GM12892 (cell line): ENCODE data around the gene PHLPP2.
"Not testable (repeated sequence)": the region's sequence is repeated elsewhere in the genome, so short reads cannot be mapped to it uniquely, and the experiment has no call there.

Experiments
- DNase-seq: peaks from one replicate; pipeline ENCODE4 v3.0.0; 2011; ENCODE audit not compliant: insufficient read length
- FAIRE-seq: peaks from 2 replicates; lab custom pipeline; 2011; peaks lifted over from hg19 to GRCh38; lab: Jason Lieb, UNC
- POLR2A ChIP-seq: IDR thresholded peaks from 2 replicates; pipeline ENCODE4 v1.6.1; 2011; ENCODE audit warnings: low read depth, low read length, control low read depth
- POLR2AphosphoS5 ChIP-seq: IDR thresholded peaks from 2 replicates; pipeline ENCODE4 v1.6.1; 2011; ENCODE audit warnings: low read depth, low read length, control low read depth
- TAF1 ChIP-seq: IDR thresholded peaks from 2 replicates; pipeline ENCODE4 v1.6.1; 2011; ENCODE audit warnings: low read depth, mild to moderate bottlenecking, control low read depth, low read length, borderline replicate concordance

Gene PHLPP2

DNA sequence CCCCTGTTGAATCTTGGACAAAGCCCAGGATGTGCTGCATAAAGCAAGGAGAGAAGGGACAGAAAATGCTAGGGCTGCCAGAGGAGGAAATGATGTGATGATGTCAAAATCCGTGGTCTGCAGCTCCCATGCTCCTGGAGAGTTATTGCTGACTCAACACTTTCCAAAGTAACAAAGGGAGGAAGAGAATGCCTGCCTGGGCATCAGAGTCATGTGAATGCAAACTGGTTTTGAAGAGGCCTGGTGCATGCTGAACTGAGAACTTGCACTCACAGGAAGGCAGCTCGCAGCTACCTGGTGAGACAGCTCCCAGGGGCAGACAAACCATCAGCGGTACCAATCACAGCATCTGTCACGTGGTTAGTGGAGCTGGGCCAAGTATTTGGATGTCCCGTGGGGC, 95.7 kb downstream of the PHLPP2 start:
- TF ChIP-seq POLR2AphosphoS5 (no peak), POLR2A (no peak), TAF1 (no peak)
- FAIRE-seq (no peak), DNase-seq (no peak)

GRCh38 chr16:71627731-71628181, 96.7 kb downstream of the PHLPP2 start:
- TF ChIP-seq POLR2AphosphoS5 (no peak), POLR2A (no peak), TAF1 (no peak)
- FAIRE-seq, result no peak
- DNase-seq, result no peak

DNA sequence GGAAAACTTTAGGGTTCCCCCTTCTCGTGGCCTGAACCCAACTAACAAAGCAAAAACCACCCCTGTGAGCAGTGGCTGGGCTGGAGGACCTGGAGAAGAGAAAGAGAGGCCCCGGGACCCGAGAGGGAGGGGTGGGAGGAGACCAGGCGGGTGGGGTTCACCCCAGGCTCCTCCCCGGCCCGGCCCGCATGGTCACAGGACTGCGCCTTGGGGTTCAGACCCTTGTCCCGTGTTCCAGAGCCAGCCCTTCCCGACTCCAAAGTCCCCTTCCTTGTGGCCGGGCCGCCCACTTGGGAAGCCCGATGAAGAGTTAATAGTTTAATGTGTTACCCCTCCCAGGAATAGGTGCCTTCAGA, 97.7 kb downstream of the PHLPP2 start:
- TF ChIP-seq POLR2AphosphoS5, result no peak
- no peak for TF ChIP-seq TAF1
- TF ChIP-seq POLR2A, result no peak
- no peak for FAIRE-seq
- peak; percentile 45 for DNase-seq

DNA sequence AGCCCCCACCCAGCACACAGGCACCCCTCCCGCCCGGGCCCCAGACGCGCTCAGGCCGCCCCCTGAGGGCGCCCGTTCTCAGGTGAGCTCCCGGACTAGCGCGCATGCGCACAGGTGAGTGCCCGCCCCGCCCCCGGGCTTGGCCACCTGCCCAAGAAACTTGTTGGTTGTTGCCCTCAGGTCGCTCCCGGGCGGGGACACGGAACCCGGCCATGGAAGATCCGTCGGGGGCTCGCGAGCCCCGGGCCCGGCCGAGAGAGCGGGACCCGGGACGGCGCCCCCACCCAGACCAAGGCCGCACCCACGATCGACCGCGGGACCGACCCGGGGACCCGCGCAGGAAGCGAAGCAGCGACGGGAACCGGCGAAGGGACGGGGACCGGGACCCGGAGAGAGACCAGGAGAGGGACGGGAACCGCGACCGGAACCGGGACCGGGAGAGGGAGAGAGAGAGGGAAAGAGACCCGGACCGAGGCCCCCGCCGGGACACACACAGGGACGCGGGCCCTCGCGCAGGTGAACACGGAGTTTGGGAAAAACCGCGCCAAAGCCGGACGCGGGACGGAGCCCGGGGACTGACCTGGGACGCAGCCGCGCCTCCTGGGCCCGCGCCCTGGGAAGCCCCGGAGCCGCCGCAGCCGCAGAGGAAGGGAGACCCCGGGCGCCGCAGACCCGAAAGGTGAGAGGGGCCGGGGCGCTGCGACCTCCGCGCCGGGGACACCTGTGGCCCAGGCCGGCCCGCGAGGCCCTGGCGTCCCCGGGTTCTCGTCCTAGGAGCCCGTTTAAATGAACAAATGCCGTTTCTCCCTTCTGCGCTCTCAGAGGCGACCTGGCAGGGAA, 98.3 kb downstream of the PHLPP2 start, which contains the start of gene MARVELD3:
Gene MARVELD3 (plus strand): TSS at position 167 of the 840 bp plus-strand sequence. CDS start 46 bp downstream, at position 213.
- FAIRE-seq (no peak), DNase-seq (peak; percentile 32)

GRCh38 chr16:71625113-71625850, 99.2 kb downstream of the PHLPP2 start:
- TF ChIP-seq TAF1, result no peak
- TF ChIP-seq POLR2A, result no peak
- TF ChIP-seq POLR2AphosphoS5, result no peak
- DNase-seq (no peak), FAIRE-seq (no peak)

More for the DNA sequence above, 98.3 kb downstream of the PHLPP2 start, which contains the start of gene MARVELD3:
- no peak for TF ChIP-seq POLR2A
- no peak for TF ChIP-seq TAF1
- no peak for TF ChIP-seq POLR2AphosphoS5

GRCh38 chr16:71623597-71623996, 100.9 kb downstream of the PHLPP2 start:
- FAIRE-seq (peak; percentile 74), DNase-seq (no peak)
- TF ChIP-seq POLR2A (no peak), POLR2AphosphoS5 (no peak), TAF1 (no peak)

GRCh38 chr16:71622088-71622487, 102.4 kb downstream of the PHLPP2 start:
- FAIRE-seq (no peak), DNase-seq (no peak)
- TF ChIP-seq POLR2AphosphoS5, result no peak
- TF ChIP-seq POLR2A, result no peak
- no peak for TF ChIP-seq TAF1

DNA sequence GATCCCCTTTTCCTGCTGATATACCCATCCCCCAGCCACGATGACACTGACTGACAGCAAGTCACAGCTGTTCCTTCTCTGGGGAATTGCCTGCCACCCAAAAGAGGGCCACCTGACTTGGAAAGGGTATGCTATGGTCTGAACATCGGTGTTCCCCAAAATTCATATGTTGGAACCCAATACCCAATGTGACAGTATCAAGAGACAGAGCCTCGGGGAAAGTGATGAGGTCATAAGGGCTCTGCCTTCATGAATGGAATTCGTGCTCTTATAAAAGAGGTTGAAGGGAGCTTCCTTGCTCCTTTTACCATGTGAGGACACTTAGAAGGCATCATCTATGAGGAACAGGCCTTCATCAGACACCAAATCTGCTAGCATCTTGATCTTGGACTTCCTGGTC, 106.1 kb downstream of the PHLPP2 start:
- FAIRE-seq (no peak), DNase-seq (no peak)
- TF ChIP-seq TAF1 (no peak), POLR2AphosphoS5 (no peak), POLR2A (no peak)

DNA sequence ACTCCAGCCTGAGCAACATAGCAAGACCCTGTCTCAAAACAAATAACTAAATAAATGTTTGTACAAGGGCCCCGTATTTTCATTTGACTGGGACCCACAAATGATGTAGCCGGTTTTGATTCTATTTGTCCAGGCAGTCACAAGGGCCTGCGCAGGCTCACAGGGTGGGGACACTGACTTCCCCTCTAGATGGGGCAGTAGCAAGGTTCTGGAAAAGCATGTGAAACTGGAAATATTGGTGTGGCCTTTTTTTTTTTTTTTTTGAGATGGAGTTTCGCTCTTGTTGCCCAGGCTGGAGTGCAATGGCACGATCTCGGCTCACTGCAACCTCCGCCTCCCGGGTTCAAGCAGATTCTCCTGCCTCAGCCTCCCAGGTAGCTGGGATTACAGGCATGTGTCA, 109.5 kb downstream of the PHLPP2 start:
- DNase-seq, FAIRE-seq: not testable (repeated sequence)

- FAIRE-seq (peak; percentile 82), DNase-seq (peak; percentile 68)
- TF ChIP-seq POLR2AphosphoS5, result no peak
- no peak for TF ChIP-seq POLR2A
- TF ChIP-seq TAF1, result no peak
Observed at GRCh38 chr16:71610936-71611871, 113.3 kb downstream of the PHLPP2 start.

GRCh38 chr16:71610447-71610846, 114.1 kb downstream of the PHLPP2 start:
- no peak for DNase-seq
- no peak for FAIRE-seq
- TF ChIP-seq TAF1, result no peak
- TF ChIP-seq POLR2AphosphoS5, result no peak
- TF ChIP-seq POLR2A, result no peak
